Measurements from ENCODE around the gene AIPL1. TPM values are rescaled to one million over a fixed set of nuclear protein-coding genes. Genes with fewer than 3 reads are reported as not detected.
A peak's percentile ranks its signal among the peaks of the same experiment; 100 is the strongest.

The AIPL1 gene
- total RNA-seq, 6 donors from 2014 or later = not detected

DNA sequence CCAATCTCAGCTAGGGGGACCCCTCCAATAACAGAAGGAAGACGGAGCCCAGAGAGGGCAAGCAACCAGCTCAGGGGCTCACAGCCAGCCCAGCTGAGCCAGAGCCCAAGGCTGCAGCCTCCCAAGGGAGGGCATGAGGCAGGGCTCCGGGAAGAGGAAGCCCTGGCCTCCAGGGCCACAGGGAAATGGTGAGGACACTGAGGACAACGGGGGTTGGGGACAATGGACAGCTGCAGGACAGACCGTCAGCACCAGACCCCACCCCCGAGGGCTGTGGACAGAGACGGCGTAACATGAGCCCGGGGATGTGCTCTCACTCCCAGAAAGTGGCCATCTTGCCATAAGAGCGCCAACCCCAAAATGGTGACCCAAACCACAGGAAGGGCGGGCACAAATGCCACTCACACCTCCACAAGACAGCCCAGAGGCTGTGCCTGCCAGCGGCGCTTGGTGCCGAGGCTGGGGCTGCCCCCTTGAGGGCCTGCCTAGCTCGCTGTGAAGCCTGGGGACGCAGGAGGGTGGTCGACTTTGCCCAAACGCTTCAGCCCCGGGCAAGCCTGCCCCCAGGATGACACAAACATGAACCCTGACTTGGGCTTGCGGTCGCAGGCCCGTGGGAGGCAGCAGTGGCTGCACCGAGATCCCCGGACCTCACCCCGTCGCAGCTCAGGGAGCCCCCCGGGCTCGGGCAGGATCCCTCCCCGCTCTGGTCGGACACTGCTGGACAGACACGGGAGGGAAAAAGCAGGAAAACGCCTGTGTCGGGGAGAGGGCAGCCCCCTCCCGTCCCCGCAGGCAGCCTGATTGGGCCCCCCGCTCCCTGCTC, 19.8 kb upstream of the AIPL1 start:
- no peak for DNase-seq
- TF ChIP-seq EP300 (IDR thresholded peaks at IDR 0.05) = no peak
- no peak for TF ChIP-seq POLR2A (IDR thresholded peaks at IDR 0.05)
- no peak for TF ChIP-seq POLR2AphosphoS5 (IDR thresholded peaks at IDR 0.05)
- TF ChIP-seq, protein P1, sequence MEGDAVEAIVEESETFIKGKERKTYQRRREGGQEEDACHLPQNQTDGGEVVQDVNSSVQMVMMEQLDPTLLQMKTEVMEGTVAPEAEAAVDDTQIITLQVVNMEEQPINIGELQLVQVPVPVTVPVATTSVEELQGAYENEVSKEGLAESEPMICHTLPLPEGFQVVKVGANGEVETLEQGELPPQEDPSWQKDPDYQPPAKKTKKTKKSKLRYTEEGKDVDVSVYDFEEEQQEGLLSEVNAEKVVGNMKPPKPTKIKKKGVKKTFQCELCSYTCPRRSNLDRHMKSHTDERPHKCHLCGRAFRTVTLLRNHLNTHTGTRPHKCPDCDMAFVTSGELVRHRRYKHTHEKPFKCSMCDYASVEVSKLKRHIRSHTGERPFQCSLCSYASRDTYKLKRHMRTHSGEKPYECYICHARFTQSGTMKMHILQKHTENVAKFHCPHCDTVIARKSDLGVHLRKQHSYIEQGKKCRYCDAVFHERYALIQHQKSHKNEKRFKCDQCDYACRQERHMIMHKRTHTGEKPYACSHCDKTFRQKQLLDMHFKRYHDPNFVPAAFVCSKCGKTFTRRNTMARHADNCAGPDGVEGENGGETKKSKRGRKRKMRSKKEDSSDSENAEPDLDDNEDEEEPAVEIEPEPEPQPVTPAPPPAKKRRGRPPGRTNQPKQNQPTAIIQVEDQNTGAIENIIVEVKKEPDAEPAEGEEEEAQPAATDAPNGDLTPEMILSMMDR (IDR thresholded peaks at IDR 0.05) = no peak
- no peaks in the 10 kb centered on the region for H3K36me3 ChIP-seq
- no peaks in the 10 kb centered on the region for H3K9me3 ChIP-seq
- 67 to 82% methylated on average over 5 to 27 of the region's 35 CpGs for WGBS, 2 donors
- H3K27ac ChIP-seq = no peak overlapping the region
- peaks cover 0 to 6% (median 0%) of the 10 kb centered on the region in 4 donors for H3K27me3 ChIP-seq
- H3K4me3 ChIP-seq = no peak overlapping the region
- H3K4me1 ChIP-seq = peaks cover 0 to 7% (median 4%) of the 10 kb centered on the region in 4 donors
- no peak for ATAC-seq (ENCODE audit: low FRiP score in 2 of 2)

DNA sequence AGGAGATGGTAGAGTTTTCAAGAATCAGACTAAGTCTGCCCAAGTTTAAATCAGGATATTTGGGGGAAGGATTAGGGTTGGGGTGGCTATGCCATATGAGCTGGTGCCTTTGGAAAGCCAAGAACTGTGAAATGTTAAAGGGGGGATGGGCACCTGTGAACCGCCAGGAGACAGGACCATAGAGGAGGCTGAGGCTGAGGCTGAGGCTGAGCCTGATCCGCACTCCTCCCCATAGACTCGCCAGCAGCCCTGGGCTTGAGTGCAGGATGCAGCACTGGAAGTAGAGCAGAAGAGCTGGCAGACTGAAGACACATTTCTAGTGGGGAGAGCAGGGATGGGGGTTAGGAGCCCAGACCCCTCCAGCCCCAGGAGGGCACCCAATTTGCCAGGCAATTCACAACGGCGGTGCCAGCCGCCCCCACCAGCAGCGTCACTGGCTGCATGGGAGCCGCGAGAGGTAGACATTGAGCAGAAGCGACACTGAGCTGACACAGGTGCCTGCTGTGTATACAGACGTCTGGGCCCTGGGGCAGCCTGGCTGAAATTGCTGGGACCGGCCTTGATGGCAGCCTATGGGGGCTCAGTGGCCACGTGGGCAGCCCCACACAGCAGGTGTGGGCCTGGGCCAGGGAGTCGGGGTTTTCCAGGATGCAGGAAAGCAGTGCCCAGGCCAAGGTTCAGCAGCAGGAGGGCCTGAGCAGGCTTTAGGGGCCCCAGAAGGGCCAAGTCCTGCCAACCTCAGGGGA, 18.5 kb upstream of the AIPL1 start:
- H3K36me3 ChIP-seq = no peaks in the 10 kb centered on the region
- no peak overlapping the region for H3K4me3 ChIP-seq
- no peaks in the 10 kb centered on the region for H3K9me3 ChIP-seq
- H3K27me3 ChIP-seq = peaks cover 0 to 6% (median 0%) of the 10 kb centered on the region in 4 donors
- DNase-seq = peak in 1 of 2 donors; percentile 71
- ATAC-seq (ENCODE audit: low FRiP score in 2 of 2) = no peak
- H3K4me1 ChIP-seq = peaks cover 0 to 7% (median 4%) of the 10 kb centered on the region in 4 donors
- WGBS, 2 donors = 84 to 90% methylated on average over 10 to 14 of the region's 14 CpGs
- TF ChIP-seq EP300 (IDR thresholded peaks at IDR 0.05) = no peak
- TF ChIP-seq, protein P1 (IDR thresholded peaks at IDR 0.05) = no peak
- no peak for TF ChIP-seq POLR2AphosphoS5 (IDR thresholded peaks at IDR 0.05)
- no peak for TF ChIP-seq POLR2A (IDR thresholded peaks at IDR 0.05)
- H3K27ac ChIP-seq = no peak overlapping the region

DNA sequence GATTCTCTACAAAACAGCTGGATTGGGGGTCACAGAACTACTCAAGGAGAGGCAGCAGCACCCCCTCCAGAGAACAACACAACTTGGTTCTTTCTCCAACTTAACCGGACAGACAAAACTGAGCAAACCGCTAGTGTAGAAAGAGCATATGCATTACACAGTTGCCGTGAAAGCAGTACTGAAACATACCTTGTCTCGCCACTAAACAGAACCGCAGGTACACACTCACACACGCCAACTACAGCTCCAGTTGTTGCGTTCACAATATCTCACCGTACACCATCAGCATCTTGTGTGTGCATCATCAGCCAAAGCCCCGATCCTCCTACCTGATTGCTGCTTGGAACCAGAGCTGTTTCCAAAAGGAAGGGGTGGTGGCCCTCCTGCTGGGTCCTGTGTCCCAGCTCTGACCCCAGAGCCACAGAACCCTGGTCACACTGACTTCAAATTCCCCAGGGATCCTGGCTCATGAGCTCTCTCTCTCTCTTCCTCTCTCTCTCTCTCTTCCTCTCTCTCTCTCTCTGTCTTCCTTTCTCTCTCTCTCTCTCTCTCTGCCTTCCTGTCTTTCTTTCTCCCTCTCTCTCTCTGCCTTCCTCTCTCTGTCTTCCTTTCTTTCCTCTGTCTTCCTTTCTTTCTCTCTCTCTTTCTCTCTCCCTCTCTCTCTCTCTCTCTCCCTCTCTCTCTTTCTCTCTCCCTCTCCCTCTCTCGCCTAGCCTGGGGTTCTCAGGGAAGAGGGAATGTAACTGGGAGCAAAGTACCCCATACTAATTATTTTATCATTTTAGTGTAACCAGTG, 17.7 kb upstream of the AIPL1 start:
- no peak overlapping the region for H3K27ac ChIP-seq
- ATAC-seq (ENCODE audit: low FRiP score in 2 of 2) = no peak
- WGBS, 2 donors = 87 to 93% methylated on average over 10 of the region's 10 CpGs

More for the DNA sequence above, 17.7 kb upstream of the AIPL1 start:
- H3K4me3 ChIP-seq = no peak overlapping the region
- H3K9me3 ChIP-seq = no peaks in the 10 kb centered on the region
- no peak for DNase-seq
- H3K36me3 ChIP-seq = no peaks in the 10 kb centered on the region
- H3K27me3 ChIP-seq = peaks cover 0 to 6% (median 0%) of the 10 kb centered on the region in 4 donors
- H3K4me1 ChIP-seq = peaks cover 0 to 7% (median 4%) of the 10 kb centered on the region in 4 donors
- TF ChIP-seq, protein P1 (IDR thresholded peaks at IDR 0.05) = no peak
- TF ChIP-seq POLR2A (IDR thresholded peaks at IDR 0.05) (no peak), EP300 (IDR thresholded peaks at IDR 0.05) (no peak), POLR2AphosphoS5 (IDR thresholded peaks at IDR 0.05) (no peak)

All from upper lobe of left lung (tissue), 6 donors.